Measurements from ENCODE around the gene SPI1. TPM values are rescaled to one million over a fixed set of nuclear protein-coding genes. Genes with fewer than 3 reads are reported as not detected.

SPI1 gene
- total RNA-seq, 2 experiments from 2014 or later = 4.9 to 5.9 TPM

- Histone ChIP-seq H3K27ac (ENCODE audit: low read depth in 1 of 2, low read length in 2 of 2) (no peak overlapping the region), H3K9me3 (ENCODE audit: control insufficient read depth in 1 of 2, insufficient read depth in 1 of 2, low read length in 2 of 2) (no peaks in the 10 kb centered on the region), H3K4me3 (ENCODE audit: low read length) (no peak overlapping the region), H3K4me1 (ENCODE audit: insufficient read depth, low read length) (no peaks in the 10 kb centered on the region), H3K36me3 (ENCODE audit: insufficient read depth, low read length) (peaks cover 26% of the 10 kb centered on the region), H3K27me3 (ENCODE audit: control insufficient read depth in 1 of 2, insufficient read depth in 2 of 2, low read length in 2 of 2) (no peaks in the 10 kb centered on the region)
- intact Hi-C loops (cut with DNase I, micrococcal nuclease) = no loop called here
- no peaks in the 10 kb centered on the region for H3K27me3 Mint-ChIP-seq
- ATAC-seq (ENCODE audit: poor library complexity) (no peak), DNase-seq (no peak)
- CTCF ChIA-PET = no interaction called here
- TF ChIP-seq, protein P1, sequence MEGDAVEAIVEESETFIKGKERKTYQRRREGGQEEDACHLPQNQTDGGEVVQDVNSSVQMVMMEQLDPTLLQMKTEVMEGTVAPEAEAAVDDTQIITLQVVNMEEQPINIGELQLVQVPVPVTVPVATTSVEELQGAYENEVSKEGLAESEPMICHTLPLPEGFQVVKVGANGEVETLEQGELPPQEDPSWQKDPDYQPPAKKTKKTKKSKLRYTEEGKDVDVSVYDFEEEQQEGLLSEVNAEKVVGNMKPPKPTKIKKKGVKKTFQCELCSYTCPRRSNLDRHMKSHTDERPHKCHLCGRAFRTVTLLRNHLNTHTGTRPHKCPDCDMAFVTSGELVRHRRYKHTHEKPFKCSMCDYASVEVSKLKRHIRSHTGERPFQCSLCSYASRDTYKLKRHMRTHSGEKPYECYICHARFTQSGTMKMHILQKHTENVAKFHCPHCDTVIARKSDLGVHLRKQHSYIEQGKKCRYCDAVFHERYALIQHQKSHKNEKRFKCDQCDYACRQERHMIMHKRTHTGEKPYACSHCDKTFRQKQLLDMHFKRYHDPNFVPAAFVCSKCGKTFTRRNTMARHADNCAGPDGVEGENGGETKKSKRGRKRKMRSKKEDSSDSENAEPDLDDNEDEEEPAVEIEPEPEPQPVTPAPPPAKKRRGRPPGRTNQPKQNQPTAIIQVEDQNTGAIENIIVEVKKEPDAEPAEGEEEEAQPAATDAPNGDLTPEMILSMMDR (IDR thresholded peaks at IDR 0.05) = no peak
- no peak overlapping the region for H3K27ac Mint-ChIP-seq
- POLR2A ChIA-PET = no interaction called here
- H3K4me1 Mint-ChIP-seq (ENCODE audit: low read depth) = no peaks in the 10 kb centered on the region
- no peaks in the 10 kb centered on the region for H3K9me3 Mint-ChIP-seq
- no peak overlapping the region for H3K4me3 Mint-ChIP-seq
- H3K36me3 Mint-ChIP-seq (ENCODE audit: low read depth) = peaks cover 58% of the 10 kb centered on the region
Measured at GRCh38 chr11:47327949-47328348, 50.4 kb downstream of the SPI1 start.

DNA sequence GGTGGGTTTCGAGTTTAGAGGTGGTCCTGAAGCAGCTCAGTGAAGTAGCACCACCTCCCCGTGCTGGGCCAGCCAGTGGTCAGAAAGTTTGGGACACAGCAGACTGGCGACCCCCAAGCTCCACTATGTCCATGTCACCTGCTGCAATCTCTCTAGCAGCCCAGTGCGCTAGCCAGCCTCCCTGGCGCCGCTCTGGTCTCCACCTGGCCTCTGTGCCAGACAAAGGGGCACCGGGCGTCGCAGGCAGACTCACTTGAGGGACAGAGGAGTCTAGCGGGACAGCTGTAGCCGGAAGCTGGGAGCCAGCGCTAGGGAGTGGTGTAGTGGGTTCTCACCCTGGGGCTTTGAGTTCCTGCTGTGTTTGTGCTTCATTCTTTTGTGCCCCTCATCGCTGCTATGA lies 51.3 kb downstream of the SPI1 start:
- Histone ChIP-seq H3K27ac (ENCODE audit: low read depth in 1 of 2, low read length in 2 of 2) (no peak overlapping the region), H3K27me3 (ENCODE audit: control insufficient read depth in 1 of 2, insufficient read depth in 2 of 2, low read length in 2 of 2) (no peaks in the 10 kb centered on the region), H3K36me3 (ENCODE audit: insufficient read depth, low read length) (peaks cover 27% of the 10 kb centered on the region), H3K9me3 (ENCODE audit: control insufficient read depth in 1 of 2, insufficient read depth in 1 of 2, low read length in 2 of 2) (no peaks in the 10 kb centered on the region), H3K4me3 (ENCODE audit: low read length) (no peak overlapping the region), H3K4me1 (ENCODE audit: insufficient read depth, low read length) (no peaks in the 10 kb centered on the region)
- Mint-ChIP-seq H3K27me3 (no peaks in the 10 kb centered on the region), H3K4me3 (no peak overlapping the region), H3K27ac (peak overlapping the region; percentile 60), H3K4me1 (ENCODE audit: low read depth) (no peaks in the 10 kb centered on the region), H3K36me3 (ENCODE audit: low read depth) (peaks cover 65% of the 10 kb centered on the region), H3K9me3 (no peaks in the 10 kb centered on the region)
- ATAC-seq (ENCODE audit: poor library complexity) = no peak
- intact Hi-C loops (cut with DNase I, micrococcal nuclease) = no loop called here
- ChIA-PET CTCF (no interaction called here), POLR2A (no interaction called here)
- TF ChIP-seq, protein P1 (IDR thresholded peaks at IDR 0.05) = no peak
- no peak for DNase-seq

- TF ChIP-seq, protein P1 (IDR thresholded peaks at IDR 0.05) = no peak
- ATAC-seq (ENCODE audit: poor library complexity) (no peak), DNase-seq (no peak)
- Mint-ChIP-seq H3K36me3 (ENCODE audit: low read depth) (peaks cover 73% of the 10 kb centered on the region), H3K4me3 (no peak overlapping the region), H3K9me3 (no peaks in the 10 kb centered on the region), H3K27ac (peak overlapping the region; percentile 60), H3K4me1 (ENCODE audit: low read depth) (no peaks in the 10 kb centered on the region), H3K27me3 (no peaks in the 10 kb centered on the region)
- no peak overlapping the region for H3K27ac ChIP-seq (ENCODE audit: low read depth in 1 of 2, low read length in 2 of 2)
- no peaks in the 10 kb centered on the region for H3K9me3 ChIP-seq (ENCODE audit: control insufficient read depth in 1 of 2, insufficient read depth in 1 of 2, low read length in 2 of 2)
- ChIA-PET CTCF (no interaction called here), POLR2A (no interaction called here)
- no peak overlapping the region for H3K4me3 ChIP-seq (ENCODE audit: low read length)
- no peaks in the 10 kb centered on the region for H3K4me1 ChIP-seq (ENCODE audit: insufficient read depth, low read length)
- H3K36me3 ChIP-seq (ENCODE audit: insufficient read depth, low read length) = peaks cover 35% of the 10 kb centered on the region
- intact Hi-C loops (cut with DNase I, micrococcal nuclease) = no loop called here
- no peaks in the 10 kb centered on the region for H3K27me3 ChIP-seq (ENCODE audit: control insufficient read depth in 1 of 2, insufficient read depth in 2 of 2, low read length in 2 of 2)
Measured at GRCh38 chr11:47326198-47326597, 52.1 kb downstream of the SPI1 start.

Measured in CD4-positive, alpha-beta T cell (primary cell).